Neuronal stem cell (in vitro differentiated cells): Measurements from ENCODE around the gene THAP8.
A peak's percentile ranks its signal among the peaks of the same experiment; 100 is the strongest.

Experiments used
- DNase-seq: peaks from one replicate; pipeline ENCODE4 v3.0.0-alpha.2; 2013; ENCODE audit warnings: low spot score
- H2AFZ ChIP-seq: one replicate; pipeline ENCODE4 v1.6.1; 2013; ENCODE audit warnings: mild to moderate bottlenecking, low read length, inconsistent platforms
- H2AK5ac ChIP-seq: 2 replicates; pipeline ENCODE4 v1.6.1; 2013; ENCODE audit warnings: low read depth, mild to moderate bottlenecking, inconsistent platforms, low read length, moderate library complexity, mixed read lengths
- H2BK120ac ChIP-seq: 2 replicates; pipeline ENCODE4 v1.6.1; 2013; ENCODE audit warnings: low read depth, mild to moderate bottlenecking, inconsistent platforms, low read length, moderate library complexity, mixed read lengths
- H2BK12ac ChIP-seq: one replicate; pipeline ENCODE4 v1.6.1; 2013; ENCODE audit warnings: low read length, inconsistent platforms
- H2BK15ac ChIP-seq: 2 replicates; pipeline ENCODE4 v1.6.1; 2013; ENCODE audit warnings: mild to moderate bottlenecking, low read length, inconsistent platforms, mixed read lengths
- H2BK5ac ChIP-seq: one replicate; pipeline ENCODE4 v1.6.1; 2013; ENCODE audit warnings: inconsistent platforms, mild to moderate bottlenecking, low read length, moderate library complexity
- H3K14ac ChIP-seq: one replicate; pipeline ENCODE4 v1.6.1; 2013; ENCODE audit warnings: low read length, inconsistent platforms
- H3K18ac ChIP-seq: 2 replicates; pipeline ENCODE4 v1.6.1; 2013; ENCODE audit warnings: low read length, inconsistent platforms
- H3K23ac ChIP-seq: 2 replicates; pipeline ENCODE4 v1.6.1; 2013; ENCODE audit warnings: low read depth, mild to moderate bottlenecking, mixed read lengths, low read length, inconsistent platforms; ENCODE audit not compliant: poor library complexity
- H3K27ac ChIP-seq: replicated peaks from 3 replicates; pipeline ENCODE4 v1.5.1; 2013; ENCODE audit warnings: low read length, inconsistent platforms
- H3K27me3 ChIP-seq, 3 experiments: 2 replicates each; pipeline ENCODE4 v1.6.1; 2013; ENCODE audit warnings: low read length in 3 of 3, mild to moderate bottlenecking in 2 of 3, inconsistent platforms in 1 of 3, low read depth in 1 of 3, mixed read lengths in 1 of 3, moderate library complexity in 1 of 3; ENCODE audit not compliant: control insufficient read depth in 3 of 3, insufficient read depth in 3 of 3
- H3K36me3 ChIP-seq, 2 donors: replicated peaks in 1 of 2; 2 replicates each; pipeline ENCODE4 v1.6.1; 2013; ENCODE audit warnings: low read length in 2 of 2; ENCODE audit not compliant: control insufficient read depth in 2 of 2, insufficient read depth in 2 of 2
- H3K4ac ChIP-seq: 2 replicates; pipeline ENCODE4 v1.6.1; 2013; ENCODE audit warnings: inconsistent platforms, mild to moderate bottlenecking, low read length, moderate library complexity
- H3K4me1 ChIP-seq, 2 donors: 1 replicate in 1 of 2; 2 replicates in 1 of 2; pipeline ENCODE4 v1.6.1; 2013; ENCODE audit warnings: low read length in 2 of 2, low read depth in 1 of 2; ENCODE audit not compliant: control insufficient read depth in 2 of 2, insufficient read depth in 1 of 2
- H3K4me2 ChIP-seq: one replicate; pipeline ENCODE4 v1.6.1; 2013; ENCODE audit warnings: mild to moderate bottlenecking, low read length, inconsistent platforms; ENCODE audit not compliant: insufficient read depth, poor library complexity, severe bottlenecking
- H3K4me3 ChIP-seq, 2 donors: 2 replicates each; pipeline ENCODE4 v1.5.1; 2013; ENCODE audit warnings: low read length in 2 of 2, mild to moderate bottlenecking in 2 of 2, inconsistent platforms in 1 of 2, moderate library complexity in 1 of 2
- H3K79me1 ChIP-seq: one replicate; pipeline ENCODE4 v1.6.1; 2013; ENCODE audit warnings: low read depth, mild to moderate bottlenecking, inconsistent platforms, low read length, moderate library complexity
- H3K9ac ChIP-seq: one replicate; pipeline ENCODE4 v1.6.1; 2013; ENCODE audit warnings: mild to moderate bottlenecking, low read depth, low read length, inconsistent platforms; ENCODE audit not compliant: poor library complexity
- H3K9me3 ChIP-seq, 2 donors: replicated peaks in 1 of 2; 2 replicates each; pipeline versions ENCODE3 to v1.6.1; 2013; ENCODE audit warnings: low read length in 2 of 2, mild to moderate bottlenecking in 2 of 2, inconsistent platforms in 1 of 2, low read depth in 1 of 2, mixed read lengths in 1 of 2, moderate library complexity in 1 of 2; ENCODE audit not compliant: control insufficient read depth in 2 of 2, insufficient read depth in 1 of 2
- H4K8ac ChIP-seq: one replicate; pipeline ENCODE4 v1.6.1; 2013; ENCODE audit warnings: low read depth, mild to moderate bottlenecking, inconsistent platforms, low read length, moderate library complexity
- H4K91ac ChIP-seq: one replicate; pipeline ENCODE4 v1.6.1; 2013; ENCODE audit warnings: low read length, low read depth, mild to moderate bottlenecking, inconsistent platforms; ENCODE audit not compliant: poor library complexity
- WGBS, 2 donors: extraction: QIAGEN DNeasy Blood & Tissue Kit; methylation state at CpG; one replicate each; pipeline ENCODE4 v1.1.7; 2013; ENCODE audit warnings: missing lambda C conversion rate in 2 of 2, mixed read lengths in 1 of 2; ENCODE audit not compliant: insufficient read length in 2 of 2, insufficient replicate concordance in 1 of 2; ENCODE audit errors: extremely low coverage in 2 of 2; 5-methylcytosine and 5-hydroxymethylcytosine counted together

Gene THAP8

DNA sequence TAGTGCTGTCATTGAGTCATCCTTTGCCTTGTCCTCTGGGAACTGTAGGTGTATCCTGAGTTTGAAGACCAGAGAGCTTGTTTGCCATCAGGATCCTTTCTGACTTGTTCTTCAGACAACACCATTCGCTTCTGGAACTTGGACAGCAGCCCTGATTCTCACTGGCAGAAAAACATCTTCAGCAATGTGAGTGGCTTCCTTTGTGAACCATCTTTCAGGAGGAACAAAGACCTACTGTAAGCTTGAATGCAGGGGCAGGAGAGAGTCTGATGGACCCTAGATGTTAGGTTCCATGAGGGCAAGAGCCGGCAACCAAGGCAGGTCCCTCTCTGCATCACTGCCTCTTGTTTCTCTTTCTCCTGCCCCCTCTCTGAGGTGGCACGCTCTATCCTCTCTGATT is 27.3 kb upstream of the THAP8 start:
- Histone ChIP-seq H3K4ac (no peak overlapping the region), H3K27me3 (no peaks in the 10 kb centered on the region), H3K18ac (no peak overlapping the region), H4K91ac (no peak overlapping the region), H3K9ac (no peak overlapping the region), H3K23ac (no peak overlapping the region), H3K79me1 (peaks cover 3% of the 10 kb centered on the region), H3K14ac (no peak overlapping the region), H4K8ac (no peak overlapping the region), H2BK12ac (no peak overlapping the region), H3K27ac (no peak overlapping the region), H2BK120ac (no peak overlapping the region), H3K4me1 (no peaks in the 10 kb centered on the region), H2BK5ac (no peak overlapping the region), H3K9me3 (peaks cover 0 to under 1% of the 10 kb centered on the region in 2 donors), H3K4me2 (no peak overlapping the region), H2AK5ac (no peak overlapping the region), H3K36me3 (peaks cover 41 to 87% of the 10 kb centered on the region in 2 donors), H2AFZ (no peak overlapping the region), H2BK15ac (no peak overlapping the region), H3K4me3 (no peak overlapping the region)
- no CpG with 5 or more reads among the region's 3 CpGs for WGBS, 2 donors
- no peak for DNase-seq

DNA sequence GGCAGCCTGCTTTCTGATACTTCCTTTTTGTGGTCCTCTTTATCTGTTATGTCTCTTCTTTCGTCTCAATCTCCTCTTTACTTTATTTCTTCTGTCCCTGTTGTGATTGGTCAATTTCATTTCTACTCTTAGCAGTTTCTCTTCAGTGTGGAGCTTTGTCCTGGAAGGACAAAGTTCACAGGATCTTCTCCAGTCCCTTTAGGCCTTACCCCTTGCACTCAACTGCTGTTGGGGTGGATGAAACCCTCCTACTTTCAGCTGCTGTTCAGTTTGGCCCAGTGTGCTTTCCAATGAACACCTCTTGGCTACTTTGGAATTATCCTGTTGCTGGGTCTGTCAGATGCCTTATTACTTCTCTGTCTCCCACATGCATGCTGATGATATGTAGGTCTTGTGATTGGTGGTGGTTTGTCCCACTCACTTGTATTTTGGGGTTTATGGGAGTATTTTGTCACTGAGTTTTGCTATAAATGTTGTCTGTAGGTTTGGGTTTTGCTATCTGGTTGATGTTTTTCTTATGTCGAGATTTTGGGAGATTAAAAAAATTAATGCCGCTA is 25.4 kb upstream of the THAP8 start:
- Histone ChIP-seq H3K79me1 (peaks cover 3% of the 10 kb centered on the region), H3K4me2 (no peak overlapping the region), H2BK5ac (no peak overlapping the region), H3K9me3 (no peaks in the 10 kb centered on the region), H2BK12ac (no peak overlapping the region), H3K27ac (no peak overlapping the region), H2AK5ac (no peak overlapping the region), H2BK120ac (no peak overlapping the region), H3K4ac (no peak overlapping the region), H3K4me1 (no peaks in the 10 kb centered on the region), H4K91ac (no peak overlapping the region), H2BK15ac (no peak overlapping the region), H2AFZ (no peak overlapping the region), H3K27me3 (no peaks in the 10 kb centered on the region), H3K9ac (no peak overlapping the region), H3K4me3 (no peak overlapping the region), H4K8ac (no peak overlapping the region), H3K36me3 (peaks cover 34 to 89% of the 10 kb centered on the region in 2 donors), H3K18ac (no peak overlapping the region), H3K23ac (no peak overlapping the region), H3K14ac (no peak overlapping the region)
- no CpG with 5 or more reads among the region's 3 CpGs for WGBS, 2 donors
- no peak for DNase-seq

DNA sequence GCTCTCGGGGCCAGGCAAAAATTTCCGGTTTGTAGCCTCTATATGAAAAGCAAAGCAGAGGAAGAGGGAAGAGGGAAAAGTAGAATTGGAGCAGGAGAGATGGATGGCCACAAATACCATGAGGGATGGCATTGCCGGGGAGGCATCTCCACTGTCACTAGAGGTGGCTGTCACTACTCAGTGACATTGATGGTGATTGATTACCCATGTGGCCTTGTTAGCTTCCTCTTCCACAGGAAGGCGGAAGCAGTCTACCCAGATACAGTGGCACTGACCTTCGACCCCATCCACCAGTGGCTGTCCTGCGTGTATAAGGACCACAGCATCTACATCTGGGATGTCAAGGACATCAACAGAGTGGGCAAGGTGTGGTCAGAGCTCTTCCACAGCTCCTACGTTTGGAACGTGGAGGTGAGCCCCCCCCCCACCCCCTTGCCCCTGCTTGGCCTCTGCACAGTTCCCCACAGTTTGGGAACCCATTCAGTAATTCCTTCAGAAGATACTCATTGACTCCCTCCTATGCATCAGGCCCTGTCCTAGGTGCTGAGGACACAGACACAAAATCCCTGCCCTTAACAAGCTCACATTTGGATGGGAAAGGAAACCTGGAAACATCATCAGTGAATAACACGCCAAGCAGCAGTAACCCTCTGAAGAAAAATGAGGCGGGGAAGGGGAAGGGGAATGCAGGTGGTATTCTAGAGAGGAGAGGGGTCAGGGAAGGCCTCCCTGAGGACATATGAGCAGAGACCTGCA is 19.2 kb upstream of the THAP8 start:
- no peak overlapping the region for H2AFZ ChIP-seq
- no peak overlapping the region for H2BK12ac ChIP-seq
- peak overlapping the region; percentile 59 for H3K23ac ChIP-seq
- H4K8ac ChIP-seq = no peak overlapping the region
- H3K4me2 ChIP-seq = no peak overlapping the region
- no peak overlapping the region for H3K4ac ChIP-seq
- H3K27ac ChIP-seq = no peak overlapping the region
- no peaks in the 10 kb centered on the region for H3K9me3 ChIP-seq
- no peaks in the 10 kb centered on the region for H3K4me1 ChIP-seq
- no peak overlapping the region for H3K9ac ChIP-seq
- H2AK5ac ChIP-seq = no peak overlapping the region
- no peaks in the 10 kb centered on the region for H3K27me3 ChIP-seq
- no peak overlapping the region for H4K91ac ChIP-seq
- H3K18ac ChIP-seq = no peak overlapping the region
- H3K36me3 ChIP-seq = peaks cover 28 to 78% of the 10 kb centered on the region in 2 donors
- H2BK15ac ChIP-seq = no peak overlapping the region
- no peak overlapping the region for H3K14ac ChIP-seq
- H2BK5ac ChIP-seq = no peak overlapping the region
- no peak overlapping the region for H3K4me3 ChIP-seq
- no peak overlapping the region for H2BK120ac ChIP-seq
- DNase-seq = no peak
- no peaks in the 10 kb centered on the region for H3K79me1 ChIP-seq
- WGBS, 2 donors = no CpG with 5 or more reads among the region's 10 CpGs

DNA sequence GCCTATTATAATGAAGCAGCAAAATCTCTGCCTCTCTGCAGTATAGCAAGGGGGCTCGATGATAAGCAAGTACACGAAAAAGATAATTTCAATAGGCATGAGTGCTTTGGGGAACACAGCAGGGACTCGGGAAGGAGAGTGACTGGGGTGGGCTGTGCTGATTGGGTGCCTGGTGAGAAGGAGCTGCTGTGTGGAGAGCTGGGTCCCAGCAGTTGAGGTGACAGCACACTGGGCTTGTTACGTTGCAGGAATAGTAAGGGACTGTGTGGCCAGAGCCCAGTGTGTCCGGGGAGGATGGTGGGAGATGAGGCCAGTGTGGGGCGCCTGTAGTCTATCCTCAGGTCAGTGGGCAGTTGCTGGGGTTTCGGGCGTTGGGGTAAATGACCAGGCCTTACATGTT is 18.0 kb upstream of the THAP8 start:
- H2BK12ac ChIP-seq = no peak overlapping the region
- no peaks in the 10 kb centered on the region for H3K27me3 ChIP-seq
- H3K36me3 ChIP-seq = peaks cover 37 to 80% of the 10 kb centered on the region in 2 donors
- H3K4me2 ChIP-seq = no peak overlapping the region
- H2AK5ac ChIP-seq = no peak overlapping the region
- no peak overlapping the region for H2AFZ ChIP-seq
- H2BK15ac ChIP-seq = no peak overlapping the region
- H3K27ac ChIP-seq = no peak overlapping the region
- H2BK5ac ChIP-seq = no peak overlapping the region
- no CpG with 5 or more reads among the region's 8 CpGs for WGBS, 2 donors
- no peak overlapping the region for H3K23ac ChIP-seq
- no peak overlapping the region for H2BK120ac ChIP-seq
- H3K9me3 ChIP-seq = no peaks in the 10 kb centered on the region
- no peak overlapping the region for H4K8ac ChIP-seq
- H3K4me3 ChIP-seq = no peak overlapping the region
- no peak overlapping the region for H3K14ac ChIP-seq
- no peak overlapping the region for H3K9ac ChIP-seq
- DNase-seq = no peak
- no peaks in the 10 kb centered on the region for H3K4me1 ChIP-seq
- H3K4ac ChIP-seq = no peak overlapping the region
- H3K18ac ChIP-seq = no peak overlapping the region
- H4K91ac ChIP-seq = no peak overlapping the region
- no peaks in the 10 kb centered on the region for H3K79me1 ChIP-seq
